Measurements from ENCODE around the gene DOK6.

DOK6 gene

GRCh38 chr18:69697069-69697468 is 296.4 kb downstream of the DOK6 start:
- DNase-seq, result no peak

- no peak for DNase-seq
Measured at GRCh38 chr18:69697689-69698088, 297.0 kb downstream of the DOK6 start.

- DNase-seq, result no peak
Measured at GRCh38 chr18:69701305-69701704, 300.6 kb downstream of the DOK6 start.

GRCh38 chr18:69703461-69703860 is 302.8 kb downstream of the DOK6 start:
- no peak for DNase-seq

- no peak for DNase-seq
Measured at GRCh38 chr18:69705987-69706386, 305.3 kb downstream of the DOK6 start.

- no peak for DNase-seq
Measured at GRCh38 chr18:69708844-69709243, 308.2 kb downstream of the DOK6 start.

GRCh38 chr18:69715191-69715795 is 314.6 kb downstream of the DOK6 start:
- DNase-seq, result no peak

- DNase-seq, result no peak
Measured at GRCh38 chr18:69717586-69717985, 316.9 kb downstream of the DOK6 start.

GRCh38 chr18:69718912-69719547 is 318.3 kb downstream of the DOK6 start:
- no peak for DNase-seq

GRCh38 chr18:69720422-69720821 is 319.7 kb downstream of the DOK6 start:
- no peak for DNase-seq

GRCh38 chr18:69723434-69723833 is 322.7 kb downstream of the DOK6 start:
- DNase-seq, result no peak

- no peak for DNase-seq
Measured at GRCh38 chr18:69725009-69725408, 324.3 kb downstream of the DOK6 start.

GRCh38 chr18:69725855-69726508 is 325.3 kb downstream of the DOK6 start:
- DNase-seq, result no peak

- DNase-seq, result no peak
Measured at GRCh38 chr18:69727912-69728572, 327.4 kb downstream of the DOK6 start.

GRCh38 chr18:69730664-69731063 is 330.0 kb downstream of the DOK6 start:
- no peak for DNase-seq

GRCh38 chr18:69734536-69734935 is 333.8 kb downstream of the DOK6 start:
- no peak for DNase-seq

- DNase-seq, result no peak
Measured at GRCh38 chr18:69736730-69737129, 336.0 kb downstream of the DOK6 start.

- no peak for DNase-seq
Measured at GRCh38 chr18:69737851-69738250, 337.2 kb downstream of the DOK6 start.

GRCh38 chr18:69747388-69747787 is 346.7 kb downstream of the DOK6 start:
- no peak for DNase-seq

- DNase-seq, result no peak
Measured at GRCh38 chr18:69752737-69753380, 352.2 kb downstream of the DOK6 start.

- DNase-seq, result no peak
Measured at GRCh38 chr18:69754108-69754507, 353.4 kb downstream of the DOK6 start.

GRCh38 chr18:69755041-69755440 is 354.4 kb downstream of the DOK6 start:
- DNase-seq, result no peak

GRCh38 chr18:69755856-69756496 is 355.3 kb downstream of the DOK6 start:
- DNase-seq, result no peak
